HUES48 (cell line): ENCODE results near the gene PRIMPOL.
"Not testable (repeated sequence)": the region's sequence is repeated elsewhere in the genome, so short reads cannot be mapped to it uniquely, and the experiment has no call there.

Source experiments
- H3K27ac ChIP-seq: one replicate; pipeline ENCODE4 v1.7.0; 2013; ENCODE audit warnings: low read depth, low read length, inconsistent platforms
- H3K27me3 ChIP-seq: 2 replicates; pipeline ENCODE4 v1.6.1; 2013; ENCODE audit warnings: mild to moderate bottlenecking, low read length; ENCODE audit not compliant: control insufficient read depth, insufficient read depth
- H3K36me3 ChIP-seq: 2 replicates; pipeline ENCODE4 v1.6.1; 2013; ENCODE audit warnings: low read length; ENCODE audit not compliant: control insufficient read depth, insufficient read depth
- H3K4me1 ChIP-seq: 2 replicates; pipeline ENCODE4 v1.6.1; 2013; ENCODE audit warnings: mild to moderate bottlenecking, low read length; ENCODE audit not compliant: control insufficient read depth, insufficient read depth
- H3K4me3 ChIP-seq: 2 replicates; pipeline ENCODE4 v1.5.1; 2013; ENCODE audit warnings: mild to moderate bottlenecking, low read depth, low read length
- H3K9ac ChIP-seq: 2 replicates; pipeline ENCODE4 v1.6.1; 2013; ENCODE audit warnings: mild to moderate bottlenecking, low read depth, low read length, moderate library complexity
- H3K9me3 ChIP-seq: 2 replicates; pipeline ENCODE4 v1.6.1; 2013; ENCODE audit warnings: low read length; ENCODE audit not compliant: control insufficient read depth, insufficient read depth

Gene PRIMPOL, protein sequence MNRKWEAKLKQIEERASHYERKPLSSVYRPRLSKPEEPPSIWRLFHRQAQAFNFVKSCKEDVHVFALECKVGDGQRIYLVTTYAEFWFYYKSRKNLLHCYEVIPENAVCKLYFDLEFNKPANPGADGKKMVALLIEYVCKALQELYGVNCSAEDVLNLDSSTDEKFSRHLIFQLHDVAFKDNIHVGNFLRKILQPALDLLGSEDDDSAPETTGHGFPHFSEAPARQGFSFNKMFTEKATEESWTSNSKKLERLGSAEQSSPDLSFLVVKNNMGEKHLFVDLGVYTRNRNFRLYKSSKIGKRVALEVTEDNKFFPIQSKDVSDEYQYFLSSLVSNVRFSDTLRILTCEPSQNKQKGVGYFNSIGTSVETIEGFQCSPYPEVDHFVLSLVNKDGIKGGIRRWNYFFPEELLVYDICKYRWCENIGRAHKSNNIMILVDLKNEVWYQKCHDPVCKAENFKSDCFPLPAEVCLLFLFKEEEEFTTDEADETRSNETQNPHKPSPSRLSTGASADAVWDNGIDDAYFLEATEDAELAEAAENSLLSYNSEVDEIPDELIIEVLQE

DNA sequence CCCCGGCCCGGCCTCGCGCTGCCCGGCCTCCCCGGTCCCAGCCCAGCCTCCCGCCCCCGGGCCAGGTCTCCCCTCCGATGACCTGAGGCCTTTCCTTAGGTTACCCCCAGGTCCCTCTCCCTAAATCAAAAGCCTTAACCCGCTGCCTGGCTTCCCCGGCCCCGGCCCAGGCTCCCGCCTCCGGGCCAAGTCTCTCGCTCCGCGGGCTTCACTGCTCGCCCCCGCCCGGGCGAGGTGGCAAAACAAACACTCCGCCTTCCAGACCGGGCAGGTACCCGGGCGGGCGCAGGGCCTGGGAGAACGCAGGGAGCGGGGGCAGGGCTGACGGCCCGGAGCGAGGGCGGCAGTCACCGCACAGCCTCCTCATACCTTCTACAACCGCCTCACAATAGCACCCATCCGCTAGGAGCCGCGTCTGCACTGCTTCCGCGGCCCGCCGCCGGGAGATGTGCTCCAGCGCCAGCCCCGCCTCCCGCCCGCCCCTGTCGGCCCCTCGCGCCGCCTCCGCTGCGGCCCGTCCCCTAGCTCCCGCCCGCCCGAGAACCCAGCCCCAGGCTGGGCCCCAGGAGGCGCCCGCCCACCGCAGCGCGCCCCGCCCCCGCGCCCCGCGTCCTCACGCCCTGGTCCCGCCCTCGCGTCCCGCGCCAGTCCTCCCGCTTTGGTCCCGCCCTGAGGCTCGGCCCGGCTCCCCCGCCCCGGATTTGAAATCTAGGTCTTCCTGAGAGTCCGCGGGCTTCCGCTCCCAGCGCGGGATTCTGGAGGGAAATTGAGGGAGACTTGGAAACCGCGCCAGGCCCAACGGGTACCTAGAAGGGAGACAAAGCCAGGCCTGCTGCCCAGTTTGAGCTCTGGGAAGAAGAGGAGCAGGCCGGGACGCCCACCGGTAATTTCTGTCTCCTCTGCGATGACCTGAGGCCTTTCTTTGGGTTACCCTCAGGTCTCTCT is at the start of gene PRIMPOL, which contains the start of gene CASP3:
PRIMPOL (plus strand) TSS at position 713 of the 945 bp plus-strand sequence. CDS start 7,403 bp downstream, outside the sequence.
CASP3 (minus strand) TSS at position 422 of the 945 bp plus-strand sequence. CDS start 10,994 bp downstream, outside the sequence.
- Histone ChIP-seq H3K27ac (peak within 1 kb of the TSS; percentile 94), H3K36me3 (peaks cover 7% of the 10 kb centered on the region), H3K27me3 (no peaks in the 10 kb centered on the region), H3K4me3 (peak within 1 kb of the TSS; percentile 88), H3K9me3 (no peaks in the 10 kb centered on the region), H3K9ac (peak within 1 kb of the TSS; percentile 86), H3K4me1 (peaks cover 60% of the 10 kb centered on the region)

DNA sequence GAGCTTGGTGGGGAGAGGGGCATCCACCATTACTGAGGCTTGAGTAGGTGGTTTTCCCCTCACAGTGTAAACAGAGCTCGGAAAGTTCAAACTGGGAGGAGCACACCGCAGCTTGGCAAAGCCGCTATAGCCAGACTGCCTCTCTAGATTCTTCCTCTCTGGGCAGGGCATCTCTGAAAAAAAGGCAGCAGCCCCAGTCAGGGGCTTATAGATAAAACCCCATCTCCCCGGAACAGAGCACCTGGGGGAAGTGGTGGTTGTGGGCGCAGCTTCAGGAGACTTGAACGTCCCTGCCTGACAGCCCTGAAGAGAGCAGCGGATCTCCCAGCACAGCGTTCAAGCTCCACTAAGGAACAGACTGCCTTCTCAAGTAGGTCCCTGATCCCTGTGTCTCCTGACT is 48.6 kb upstream of the PRIMPOL start:
- H3K9me3 ChIP-seq, H3K27me3 ChIP-seq, H3K9ac ChIP-seq, H3K36me3 ChIP-seq, H3K4me1 ChIP-seq, H3K27ac ChIP-seq, H3K4me3 ChIP-seq: not testable (repeated sequence)

DNA sequence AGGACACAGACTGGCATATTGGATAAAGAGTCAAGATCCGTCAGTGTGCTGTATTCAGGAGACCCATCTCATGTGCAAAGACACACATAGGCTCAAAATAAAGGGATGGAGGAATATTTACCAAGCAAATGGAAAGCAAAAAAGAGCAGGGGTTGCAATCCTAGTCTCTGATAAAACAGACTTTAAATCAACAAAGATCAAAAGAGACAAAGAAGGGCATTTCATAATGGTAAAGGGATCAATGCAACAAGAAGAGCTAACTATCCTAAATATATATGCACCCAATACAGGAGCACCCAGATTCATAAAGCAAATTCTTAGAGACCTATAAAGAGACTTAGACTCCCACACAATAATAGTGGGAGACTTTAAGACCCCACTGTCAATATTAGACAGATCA is 46.7 kb upstream of the PRIMPOL start:
- H3K4me1 ChIP-seq, H3K9me3 ChIP-seq, H3K4me3 ChIP-seq, H3K9ac ChIP-seq, H3K27me3 ChIP-seq, H3K27ac ChIP-seq, H3K36me3 ChIP-seq: not testable (repeated sequence)

DNA sequence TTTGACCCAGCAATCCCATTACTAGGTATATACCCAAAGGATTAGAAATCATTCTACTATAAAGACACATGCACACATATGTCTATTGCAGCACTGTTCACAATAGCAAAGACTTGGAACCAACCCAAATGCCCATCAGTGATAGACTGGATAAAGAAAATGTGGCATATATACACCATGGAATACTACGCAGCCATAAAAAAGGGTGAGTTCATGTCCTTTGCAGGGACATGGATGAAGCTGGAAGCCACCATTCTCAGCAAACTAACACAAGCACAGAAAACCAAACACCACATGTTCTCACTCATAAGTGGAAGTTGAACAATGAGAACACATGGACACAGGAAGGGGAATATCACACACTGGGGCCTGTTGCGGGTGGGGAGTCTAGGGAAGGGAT is 42.1 kb upstream of the PRIMPOL start:
- not testable (repeated sequence) for H3K36me3 ChIP-seq, H3K4me1 ChIP-seq, H3K27ac ChIP-seq, H3K4me3 ChIP-seq, H3K27me3 ChIP-seq, H3K9me3 ChIP-seq, H3K9ac ChIP-seq

DNA sequence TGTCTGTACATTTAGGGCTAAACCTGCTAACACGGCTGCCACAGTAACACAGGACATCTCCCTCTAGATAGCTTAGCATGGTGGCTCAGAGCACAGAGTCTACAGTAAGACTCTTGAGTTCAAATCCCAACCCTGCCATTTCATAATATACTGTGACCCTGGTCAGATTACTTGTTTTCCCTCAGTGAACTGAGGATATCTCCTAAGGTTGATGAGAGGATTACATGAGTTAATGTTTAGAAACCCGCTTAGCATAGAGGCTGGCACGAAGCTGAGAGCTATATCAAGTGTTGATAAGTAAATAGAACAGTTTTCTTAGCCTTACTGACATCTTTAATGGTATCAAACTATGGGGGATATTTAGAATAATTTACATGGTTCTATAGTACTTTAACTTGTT is 37.5 kb upstream of the PRIMPOL start:
- Histone ChIP-seq H3K4me1 (peaks cover 8% of the 10 kb centered on the region), H3K9me3 (peaks cover 14% of the 10 kb centered on the region), H3K27ac (no peak overlapping the region), H3K27me3 (no peaks in the 10 kb centered on the region), H3K9ac (no peak overlapping the region), H3K36me3 (no peaks in the 10 kb centered on the region), H3K4me3 (no peak overlapping the region)

DNA sequence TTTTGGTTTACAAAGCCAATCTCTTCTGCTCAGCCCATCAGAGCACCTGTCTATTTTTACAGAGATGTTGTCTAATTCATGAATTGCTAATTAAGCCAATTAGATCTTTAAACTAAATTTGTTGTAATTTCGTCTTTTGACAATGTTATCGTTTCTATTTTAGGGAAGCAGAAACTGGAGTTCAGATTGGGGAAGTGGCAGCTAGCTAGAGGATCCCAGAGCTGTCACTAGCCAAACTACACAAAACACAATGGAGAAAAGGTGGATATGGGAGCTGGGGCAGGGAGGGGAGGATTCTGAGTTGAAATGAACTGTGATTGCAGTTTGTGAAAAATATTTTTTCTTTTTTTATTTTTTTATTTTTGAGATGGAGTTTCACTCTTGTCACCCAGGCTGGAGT is 36.1 kb upstream of the PRIMPOL start:
- Histone ChIP-seq H3K27me3 (no peaks in the 10 kb centered on the region), H3K4me3 (no peak overlapping the region), H3K9ac (no peak overlapping the region), H3K27ac (no peak overlapping the region), H3K36me3 (no peaks in the 10 kb centered on the region), H3K9me3 (peaks cover 14% of the 10 kb centered on the region), H3K4me1 (peaks cover 14% of the 10 kb centered on the region)

DNA sequence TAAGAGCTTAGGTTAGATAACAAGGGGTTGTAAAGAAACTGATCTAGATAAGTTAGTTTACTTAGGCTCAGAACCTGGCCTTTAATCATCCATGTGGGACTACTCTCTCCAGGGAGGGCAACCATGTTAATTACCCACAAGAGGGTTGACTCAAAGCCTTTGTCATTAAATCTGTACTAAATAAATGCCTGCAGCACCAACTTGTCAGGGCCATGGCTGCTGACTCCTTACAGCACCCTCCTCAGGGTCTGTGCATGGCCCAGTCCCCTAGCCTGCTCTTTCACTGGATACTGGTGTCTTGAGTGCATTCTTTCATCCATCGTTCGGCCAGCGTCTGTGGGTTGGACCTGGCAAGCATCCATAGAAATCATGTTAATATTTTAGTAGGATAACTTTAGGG is 35.0 kb upstream of the PRIMPOL start:
- H3K27ac ChIP-seq, result no peak overlapping the region
- no peaks in the 10 kb centered on the region for H3K36me3 ChIP-seq
- H3K9me3 ChIP-seq, result peaks cover 16% of the 10 kb centered on the region
- H3K9ac ChIP-seq, result no peak overlapping the region
- H3K4me3 ChIP-seq, result no peak overlapping the region
- H3K4me1 ChIP-seq, result peaks cover 14% of the 10 kb centered on the region
- no peaks in the 10 kb centered on the region for H3K27me3 ChIP-seq

DNA sequence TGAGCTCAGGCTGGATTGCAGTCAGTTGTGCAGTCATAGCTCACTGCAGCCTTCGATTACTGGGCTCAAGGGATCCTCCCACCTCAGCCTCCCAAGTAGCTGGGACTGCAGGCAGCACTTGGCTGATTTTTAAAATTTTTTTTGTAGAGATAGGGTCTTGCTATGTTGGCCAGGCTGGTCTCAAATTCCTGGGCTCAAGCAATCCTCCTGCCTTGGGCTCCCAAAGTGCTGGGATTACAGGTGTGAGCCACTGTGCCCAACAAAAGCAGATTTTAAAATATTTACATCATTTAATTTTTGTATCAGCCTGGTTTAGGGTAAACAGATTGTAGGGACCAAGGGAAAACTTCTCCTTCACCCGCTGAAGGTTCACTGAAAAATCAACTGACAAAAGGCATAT is 33.4 kb upstream of the PRIMPOL start:
- not testable (repeated sequence) for H3K36me3 ChIP-seq
- H3K27ac ChIP-seq, result peak overlapping the region; percentile 77

DNA sequence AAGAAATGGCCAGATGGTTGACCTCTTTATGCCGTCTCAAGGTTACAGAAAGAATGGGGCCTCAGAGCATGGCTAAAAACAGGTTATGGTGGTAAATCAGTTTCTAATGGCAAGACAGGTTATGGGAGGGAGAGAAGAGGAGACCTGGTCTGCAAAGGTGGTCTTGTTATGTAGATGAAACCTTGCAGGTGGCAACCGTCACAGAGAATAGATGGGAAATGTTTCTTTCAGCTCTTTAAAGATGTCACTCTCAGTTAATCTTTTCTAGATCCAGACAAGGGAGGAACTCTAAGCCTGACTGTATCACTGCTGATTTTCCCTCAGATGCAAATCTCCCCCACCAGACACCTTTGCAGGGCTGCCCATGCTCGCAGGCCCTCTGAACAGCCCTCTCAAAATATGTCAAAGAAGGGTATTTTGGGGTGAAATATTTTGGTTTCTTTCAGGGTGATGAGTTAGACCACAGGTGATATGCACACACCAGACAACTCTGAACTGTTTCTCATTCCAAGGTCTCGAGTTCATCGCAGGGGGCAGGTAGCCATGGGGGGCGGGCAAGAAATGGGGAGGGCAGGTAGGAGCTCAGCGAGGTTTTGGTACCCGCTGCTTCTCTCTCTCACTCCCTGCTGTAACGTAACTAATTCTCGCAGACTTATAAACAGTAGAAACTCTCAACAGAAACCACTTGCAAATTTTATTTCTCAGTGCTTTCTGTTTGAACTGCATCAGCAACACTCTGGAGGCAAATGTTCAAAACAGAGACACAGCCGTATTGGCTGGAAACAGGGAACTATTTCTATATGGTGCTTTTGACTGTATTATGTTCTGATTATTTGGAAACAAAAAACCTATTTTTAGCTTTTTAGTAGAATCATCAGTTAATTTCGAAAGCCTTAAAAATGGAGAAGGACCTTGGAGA is 32.6 kb upstream of the PRIMPOL start:
- H3K27me3 ChIP-seq, result no peaks in the 10 kb centered on the region
- peaks cover 16% of the 10 kb centered on the region for H3K9me3 ChIP-seq
- H3K9ac ChIP-seq, result no peak overlapping the region
- H3K4me3 ChIP-seq, result 0 out of 2 replicates have a peak overlapping the region, but pooled peaks have one; percentile 4
- peak overlapping the region; percentile 77 for H3K27ac ChIP-seq
- H3K4me1 ChIP-seq, result peaks cover 7% of the 10 kb centered on the region
- no peaks in the 10 kb centered on the region for H3K36me3 ChIP-seq

More for the DNA sequence above, 33.4 kb upstream of the PRIMPOL start:
- H3K4me1 ChIP-seq, result peaks cover 14% of the 10 kb centered on the region
- not testable (repeated sequence) for H3K27me3 ChIP-seq, H3K9ac ChIP-seq, H3K4me3 ChIP-seq
- H3K9me3 ChIP-seq, result peaks cover 16% of the 10 kb centered on the region

DNA sequence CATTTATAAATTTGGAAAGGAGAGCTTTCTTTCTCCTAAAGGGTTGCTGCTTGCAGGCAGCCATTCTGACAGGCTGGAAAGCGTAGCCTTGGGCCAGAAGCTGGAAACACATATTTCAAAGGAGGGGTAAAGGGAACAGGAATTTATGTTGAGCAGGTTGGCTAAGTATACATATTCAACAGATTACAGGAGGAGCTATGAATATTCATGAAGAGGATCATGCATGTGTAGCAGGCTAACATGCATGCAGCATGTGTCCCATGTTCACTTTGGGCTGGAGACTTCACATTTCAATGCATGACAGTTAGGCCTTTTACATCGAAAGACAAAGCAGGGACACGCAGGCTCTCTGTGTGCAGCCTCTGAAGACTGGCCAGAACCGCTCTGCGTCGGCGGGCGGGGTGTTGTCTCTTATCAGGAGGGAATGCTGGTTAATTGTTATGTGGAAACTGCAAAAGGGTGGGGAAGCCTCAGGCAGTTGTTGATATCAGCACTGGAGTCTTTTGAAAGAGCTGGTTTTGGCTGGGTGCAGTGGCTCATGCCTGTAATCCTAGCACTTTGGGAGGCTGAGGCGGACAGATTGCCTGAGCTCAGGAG is 31.8 kb upstream of the PRIMPOL start:
- Histone ChIP-seq H3K9me3 (peaks cover 16% of the 10 kb centered on the region), H3K4me3 (0 out of 2 replicates have a peak overlapping the region, but pooled peaks have one; percentile 4), H3K27ac (peak overlapping the region; percentile 77), H3K27me3 (no peaks in the 10 kb centered on the region), H3K36me3 (no peaks in the 10 kb centered on the region), H3K4me1 (peaks cover 6% of the 10 kb centered on the region), H3K9ac (no peak overlapping the region)
